ENCODE data around the gene PTPN4. TPM values are rescaled to one million over a fixed set of nuclear protein-coding genes. Genes with fewer than 3 reads are reported as not detected.
A peak's percentile ranks its signal among the peaks of the same experiment; 100 is the strongest.
"Not testable (repeated sequence)": the region's sequence is repeated elsewhere in the genome, so short reads cannot be mapped to it uniquely, and the experiment has no call there.

PTPN4 gene
- total RNA-seq, 1 donor from 2014 or later: 24.5 TPM

DNA sequence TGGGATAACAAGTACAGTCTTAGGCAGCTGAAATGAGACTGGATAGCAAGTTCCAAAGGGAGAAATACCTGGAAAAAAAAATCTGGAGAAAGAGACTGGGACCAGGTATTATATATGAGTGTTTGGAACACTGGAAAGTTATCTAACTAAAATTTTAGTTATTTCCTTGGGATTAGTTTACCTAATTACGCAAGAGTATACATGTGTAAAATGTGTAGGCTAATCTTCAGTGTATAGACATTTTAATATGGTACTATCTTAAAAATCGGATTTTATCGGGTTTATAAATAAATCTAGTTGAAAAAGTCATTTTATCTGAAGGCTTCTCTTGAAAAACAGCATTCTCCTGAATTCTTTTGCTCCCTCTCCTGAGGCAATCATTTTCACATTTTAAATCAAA, 257.1 kb downstream of the PTPN4 start:
- DNase-seq (ENCODE audit: low spot score): no peak
- Mint-ChIP-seq H3K9me3 (no peaks in the 10 kb centered on the region), H3K36me3 (ENCODE audit: low read depth) (peaks cover 1% of the 10 kb centered on the region), H3K4me1 (ENCODE audit: low read depth) (peaks cover 7% of the 10 kb centered on the region), H3K27ac (no peak overlapping the region), H3K27me3 (ENCODE audit: insufficient read depth) (peaks cover 12% of the 10 kb centered on the region), H3K4me3 (no peak overlapping the region)
- intact Hi-C loops (cut with micrococcal nuclease): loop anchor here (10.0 kb wide), 1 partner anchor 328 kb away; the partner anchor contains the start of gene INHBB

DNA sequence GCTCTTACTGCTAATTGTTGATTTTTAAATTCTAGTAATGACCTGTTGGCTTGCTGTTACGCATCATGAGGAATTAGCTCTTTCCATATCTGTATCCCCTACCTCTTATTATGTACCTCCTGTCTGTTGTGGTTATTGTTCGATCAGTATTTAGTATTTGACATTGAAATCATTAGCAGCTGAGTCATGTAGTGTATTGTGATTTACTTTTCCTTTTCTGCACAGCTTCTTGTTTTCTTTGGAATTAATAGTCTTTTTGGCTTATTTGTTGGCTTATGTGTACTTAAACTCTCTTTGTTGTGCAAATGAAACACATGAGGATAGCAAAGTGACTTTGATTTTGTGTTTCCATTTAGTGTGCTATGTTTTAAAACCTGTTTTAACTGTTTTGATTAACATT, 257.5 kb downstream of the PTPN4 start:
- H3K4me1 Mint-ChIP-seq (ENCODE audit: low read depth): peaks cover 5% of the 10 kb centered on the region
- peaks cover 1% of the 10 kb centered on the region for H3K36me3 Mint-ChIP-seq (ENCODE audit: low read depth)
- no peak overlapping the region for H3K4me3 Mint-ChIP-seq
- intact Hi-C loops (cut with micrococcal nuclease): loop anchor here (10.0 kb wide), 1 partner anchor 328 kb away; the partner anchor contains the start of gene INHBB
- peak overlapping the region; percentile 2 for H3K27ac Mint-ChIP-seq
- no peak for DNase-seq (ENCODE audit: low spot score)
- H3K27me3 Mint-ChIP-seq (ENCODE audit: insufficient read depth): peaks cover 12% of the 10 kb centered on the region
- no peaks in the 10 kb centered on the region for H3K9me3 Mint-ChIP-seq

DNA sequence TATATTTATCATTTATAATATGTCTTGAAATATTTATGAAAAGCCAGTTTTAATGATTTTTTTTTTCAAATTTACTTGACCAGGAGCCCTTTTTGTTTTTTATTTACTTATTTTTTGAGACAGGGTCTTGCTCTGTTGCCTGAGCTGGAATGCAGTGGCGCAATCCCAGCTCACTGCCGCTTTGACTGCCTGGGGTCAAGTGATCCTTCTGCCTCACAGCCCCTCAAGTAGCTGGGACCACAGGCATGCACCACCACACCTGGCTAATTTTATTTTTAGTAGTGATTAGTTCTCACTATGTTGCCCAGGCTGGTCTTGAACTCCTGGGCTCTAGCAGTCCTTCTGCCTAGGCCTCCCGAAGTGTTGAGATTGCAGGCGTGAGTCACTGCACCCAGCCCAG, 258.8 kb downstream of the PTPN4 start:
- Mint-ChIP-seq H3K36me3 (ENCODE audit: low read depth) (peaks cover 1% of the 10 kb centered on the region), H3K9me3 (no peaks in the 10 kb centered on the region), H3K27me3 (ENCODE audit: insufficient read depth) (peaks cover 12% of the 10 kb centered on the region), H3K4me1 (ENCODE audit: low read depth) (no peaks in the 10 kb centered on the region), H3K27ac (no peak overlapping the region), H3K4me3 (no peak overlapping the region)
- DNase-seq (ENCODE audit: low spot score): no peak
- intact Hi-C loops (cut with micrococcal nuclease): loop anchor here (10.0 kb wide), 1 partner anchor 326 kb away; the partner anchor contains the start of gene INHBB

DNA sequence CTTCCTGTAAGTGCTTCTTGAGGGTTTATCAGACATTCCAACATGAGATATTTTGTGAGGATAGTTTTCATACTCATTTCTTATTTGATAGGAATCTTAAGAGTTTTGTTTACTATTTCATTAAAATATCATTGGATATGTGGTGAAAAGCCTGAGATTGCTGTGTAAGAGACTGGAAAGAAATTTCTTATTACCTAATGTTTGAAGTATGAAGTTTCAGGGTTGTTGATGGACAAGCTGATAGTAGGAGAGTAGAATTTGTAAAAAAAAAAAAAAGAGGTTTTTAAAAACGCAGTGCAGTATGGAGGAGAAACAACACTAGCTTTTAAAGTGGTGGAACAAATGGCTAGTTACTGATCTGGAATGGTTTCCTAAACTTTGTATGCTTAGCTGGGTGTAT, 260.8 kb downstream of the PTPN4 start:
- Mint-ChIP-seq H3K4me1 (ENCODE audit: low read depth) (no peaks in the 10 kb centered on the region), H3K4me3 (no peak overlapping the region), H3K27me3 (ENCODE audit: insufficient read depth) (peaks cover 3% of the 10 kb centered on the region), H3K27ac (no peak overlapping the region), H3K36me3 (ENCODE audit: low read depth) (peaks cover 1% of the 10 kb centered on the region), H3K9me3 (no peaks in the 10 kb centered on the region)
- intact Hi-C loops (cut with micrococcal nuclease): no loop called here
- no peak for DNase-seq (ENCODE audit: low spot score)

DNA sequence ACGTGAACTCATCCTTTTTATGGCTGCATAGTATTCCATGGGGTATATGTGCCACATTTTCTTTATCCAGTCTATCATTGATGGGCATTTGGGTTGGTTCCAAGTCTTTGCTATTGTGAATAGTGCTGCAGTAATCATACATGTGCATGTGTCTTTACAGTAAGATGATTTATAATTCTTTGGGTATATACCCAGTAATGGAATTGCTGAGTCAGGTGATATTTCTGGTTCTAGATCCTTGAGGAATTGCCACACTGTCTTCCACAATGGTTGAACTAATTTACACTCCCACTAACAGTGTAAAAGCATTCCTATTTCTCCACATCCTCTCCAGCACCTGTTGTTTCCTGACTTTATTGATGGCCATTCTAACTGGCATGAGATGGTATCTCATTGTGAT, 262.8 kb downstream of the PTPN4 start:
- H3K9me3 Mint-ChIP-seq; H3K36me3 Mint-ChIP-seq (ENCODE audit: low read depth); H3K27me3 Mint-ChIP-seq (ENCODE audit: insufficient read depth); H3K4me3 Mint-ChIP-seq; DNase-seq (ENCODE audit: low spot score); H3K27ac Mint-ChIP-seq; intact Hi-C loops (cut with micrococcal nuclease); H3K4me1 Mint-ChIP-seq (ENCODE audit: low read depth): not testable (repeated sequence)

DNA sequence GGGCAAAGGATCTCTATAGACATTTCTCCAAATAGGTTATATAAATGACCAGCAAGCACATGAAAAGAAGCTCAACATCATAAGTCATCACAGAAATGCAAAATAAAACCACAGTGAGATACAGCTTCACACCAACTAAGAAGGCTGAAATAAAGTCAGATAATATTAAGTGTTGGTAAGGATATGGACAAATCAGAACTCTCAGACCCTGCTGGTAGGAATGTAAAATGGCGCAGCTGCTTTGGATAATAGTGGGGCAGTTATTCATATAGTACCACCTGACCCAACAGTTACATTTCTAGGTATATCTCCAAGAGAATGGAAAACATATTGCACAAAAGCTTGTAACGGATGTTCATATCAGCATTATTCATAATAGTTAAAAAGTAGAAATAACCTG, 267.2 kb downstream of the PTPN4 start:
- H3K27ac Mint-ChIP-seq: no peak overlapping the region
- H3K4me3 Mint-ChIP-seq: no peak overlapping the region
- DNase-seq (ENCODE audit: low spot score): no peak
- peaks cover 1% of the 10 kb centered on the region for H3K27me3 Mint-ChIP-seq (ENCODE audit: insufficient read depth)
- H3K9me3 Mint-ChIP-seq: peaks cover 7% of the 10 kb centered on the region
- peaks cover 1% of the 10 kb centered on the region for H3K36me3 Mint-ChIP-seq (ENCODE audit: low read depth)
- no peaks in the 10 kb centered on the region for H3K4me1 Mint-ChIP-seq (ENCODE audit: low read depth)
- intact Hi-C loops (cut with micrococcal nuclease): no loop called here

DNA sequence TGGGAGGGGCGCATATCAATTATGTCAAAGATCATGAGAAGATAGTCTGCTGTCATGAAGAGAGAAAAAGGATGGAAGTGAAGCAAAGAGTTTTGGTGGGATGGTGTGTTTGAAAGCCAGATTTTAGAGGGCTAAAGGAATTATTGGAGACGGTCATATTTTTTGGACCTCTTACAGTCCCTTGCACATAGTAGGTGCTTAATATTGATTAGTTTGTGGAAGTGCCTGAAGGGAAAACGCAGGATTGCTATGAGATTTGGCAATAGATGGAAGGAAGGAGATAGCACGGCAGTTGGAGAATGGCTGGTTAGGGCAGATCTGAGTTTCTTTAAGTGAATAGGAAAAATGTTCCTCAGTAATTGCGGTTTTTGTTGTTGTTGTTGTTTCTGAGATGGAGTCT, 269.1 kb downstream of the PTPN4 start:
- Mint-ChIP-seq H3K4me1 (ENCODE audit: low read depth) (no peaks in the 10 kb centered on the region), H3K4me3 (no peak overlapping the region), H3K36me3 (ENCODE audit: low read depth) (peaks cover 1% of the 10 kb centered on the region), H3K9me3 (peaks cover 7% of the 10 kb centered on the region), H3K27ac (no peak overlapping the region), H3K27me3 (ENCODE audit: insufficient read depth) (peaks cover 1% of the 10 kb centered on the region)
- intact Hi-C loops (cut with micrococcal nuclease): no loop called here
- no peak for DNase-seq (ENCODE audit: low spot score)

DNA sequence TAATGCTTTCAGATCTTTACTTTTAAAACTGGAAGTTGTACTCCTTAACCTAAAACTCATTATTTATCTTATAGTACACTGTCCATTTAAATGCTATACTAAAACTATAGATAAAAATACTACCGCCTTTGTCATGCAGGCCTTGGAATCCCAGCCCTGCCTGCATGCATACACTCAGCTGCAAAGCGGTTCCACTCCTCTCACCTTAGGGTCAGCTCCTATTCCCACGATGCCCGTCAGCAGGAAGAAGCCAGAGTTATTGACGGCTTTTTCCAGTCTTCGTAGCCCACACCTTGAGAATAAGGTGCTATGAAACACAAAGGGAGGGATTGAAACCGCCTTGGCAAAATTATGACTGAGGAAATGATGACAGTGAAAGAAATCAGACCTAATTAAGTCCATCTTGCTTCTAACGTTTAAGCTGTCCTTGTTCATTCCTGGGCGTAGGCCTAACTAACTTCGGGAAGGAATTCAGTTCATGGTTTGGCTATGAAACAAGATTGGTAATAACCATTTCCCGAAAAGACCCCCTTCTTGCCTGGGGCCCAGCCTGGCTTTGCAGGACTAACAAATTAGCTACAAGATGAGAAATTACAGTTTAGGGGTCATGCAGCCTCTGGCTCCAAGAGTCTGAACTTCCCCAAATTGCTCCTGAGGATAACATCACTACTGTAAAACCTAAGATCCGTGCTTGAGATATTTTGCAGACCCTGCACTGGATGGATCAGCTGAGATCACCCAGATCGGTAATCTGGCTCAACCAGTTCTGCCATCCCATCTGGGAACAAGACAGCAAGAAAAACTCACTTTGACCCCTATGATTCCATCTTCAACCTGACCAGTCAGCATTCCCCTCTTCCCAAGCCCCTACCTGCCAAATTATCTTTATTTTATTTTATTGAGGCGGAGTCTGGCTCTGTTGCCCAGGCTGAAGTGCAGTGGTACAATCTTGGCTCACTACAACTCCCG, 270.2 kb downstream of the PTPN4 start:
- intact Hi-C loops (cut with micrococcal nuclease): no loop called here
- no peak for DNase-seq (ENCODE audit: low spot score)
- H3K4me3 Mint-ChIP-seq: no peak overlapping the region
- peaks cover 7% of the 10 kb centered on the region for H3K9me3 Mint-ChIP-seq
- H3K27me3 Mint-ChIP-seq (ENCODE audit: insufficient read depth): peaks cover 1% of the 10 kb centered on the region
- no peak overlapping the region for H3K27ac Mint-ChIP-seq
- peaks cover 1% of the 10 kb centered on the region for H3K36me3 Mint-ChIP-seq (ENCODE audit: low read depth)
- no peaks in the 10 kb centered on the region for H3K4me1 Mint-ChIP-seq (ENCODE audit: low read depth)

DNA sequence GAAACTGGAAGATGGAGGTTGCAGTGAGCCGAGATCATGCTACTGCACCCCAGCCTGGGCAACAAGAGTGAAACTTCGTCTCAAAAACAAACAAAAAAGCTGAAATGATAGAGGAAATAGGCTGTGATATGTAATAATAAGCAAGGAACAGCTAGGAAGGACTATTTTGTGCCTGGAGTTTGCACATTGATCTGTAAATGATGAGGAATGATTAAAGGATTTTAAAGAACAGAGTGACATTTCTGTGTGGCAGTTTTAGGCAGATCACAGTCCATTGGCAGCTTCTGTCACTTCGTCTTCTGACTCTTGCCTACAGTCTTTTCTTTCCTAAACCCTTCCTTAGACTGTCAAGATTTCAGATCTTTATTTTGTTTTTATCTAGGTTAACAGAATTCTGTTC, 272.6 kb downstream of the PTPN4 start:
- Mint-ChIP-seq H3K4me3 (no peak overlapping the region), H3K27ac (no peak overlapping the region), H3K36me3 (ENCODE audit: low read depth) (no peaks in the 10 kb centered on the region), H3K27me3 (ENCODE audit: insufficient read depth) (peaks cover 1% of the 10 kb centered on the region), H3K9me3 (no peaks in the 10 kb centered on the region), H3K4me1 (ENCODE audit: low read depth) (no peaks in the 10 kb centered on the region)
- DNase-seq (ENCODE audit: low spot score): no peak
- intact Hi-C loops (cut with micrococcal nuclease): no loop called here

Other genes with a start within 250 kb of the PTPN4 start
- gene SCTR, start 235.4 kb upstream of the PTPN4 start, total RNA-seq: not detected in 2 replicates
- gene CFAP221, start 215.5 kb upstream of the PTPN4 start, total RNA-seq: not detected in 2 replicates
- gene TMEM177, start 80.7 kb upstream of the PTPN4 start, total RNA-seq: 16.6 and 17.4 TPM in 2 replicates

All from activated T-helper 1 cell treated with anti-CD3 and anti-CD28 coated beads, Interleukin-12 subunit alpha, Interleukin-12 subunit beta, Interleukin-2, Interleukin-4 antibody, amounts not matched to agents 30 ng/mL and 10 ng/mL and 1 ng/mL, durations not matched to agents 14 hours and 24 hours and 36 hours (primary cell).